Renal pelvis (tissue), 4 donors: ENCODE measurements around the gene ACTN1. TPM values are rescaled to one million over a fixed set of nuclear protein-coding genes. Genes with fewer than 3 reads are reported as not detected.

Experiments
- DNase-seq: peaks from one replicate; pipeline ENCODE4 v3.0.0-alpha.2; 2013
- polyA plus RNA-seq, 3 donors: library from polyadenylated mRNA; unstranded; fragments of 120-200 nt; gene quantifications; one replicate each; pipeline ENCODE4 v1.2.1, GENCODE V29; 2013; ENCODE audit not compliant: insufficient read length in 3 of 3

The ACTN1 gene
- polyA plus RNA-seq, 3 donors, result 63.0 to 77.9 (median 74.1) TPM

GRCh38 chr14:68919129-68919927 is 59.8 kb downstream of the ACTN1 start:
- DNase-seq, result no peak

- DNase-seq, result no peak
Measured at GRCh38 chr14:68918612-68919011, 60.5 kb downstream of the ACTN1 start.

GRCh38 chr14:68916358-68916941 is 62.7 kb downstream of the ACTN1 start:
- no peak for DNase-seq

DNA sequence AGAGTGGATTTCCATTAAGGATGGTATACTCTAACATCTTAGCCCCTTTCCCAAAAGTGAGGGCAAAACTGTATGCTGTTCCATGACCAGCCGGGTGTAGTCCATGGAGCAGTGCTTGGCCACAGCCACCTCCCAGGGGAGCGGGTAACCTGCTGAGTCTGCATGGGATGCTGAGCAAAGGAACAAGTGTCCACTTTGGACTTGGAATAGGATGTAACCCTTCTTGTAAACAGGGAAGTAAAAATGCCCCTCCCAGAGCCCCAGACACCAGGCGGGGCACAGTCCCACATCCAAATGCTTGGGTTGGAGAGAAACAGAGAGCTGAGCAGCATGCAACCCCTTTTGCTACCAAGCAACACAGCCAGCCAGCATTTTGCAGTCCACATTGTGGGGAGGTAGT is 65.6 kb downstream of the ACTN1 start:
- DNase-seq, result no peak

- DNase-seq, result peak; percentile 76
Measured at GRCh38 chr14:68911594-68912227, 67.4 kb downstream of the ACTN1 start.

GRCh38 chr14:68910540-68910939 is 68.6 kb downstream of the ACTN1 start:
- no peak for DNase-seq

- no peak for DNase-seq
Measured at GRCh38 chr14:68908803-68909202, 70.3 kb downstream of the ACTN1 start.

GRCh38 chr14:68908201-68908600 is 70.9 kb downstream of the ACTN1 start:
- DNase-seq, result no peak

GRCh38 chr14:68906439-68906838 is 72.7 kb downstream of the ACTN1 start:
- DNase-seq, result no peak

- no peak for DNase-seq
Measured at GRCh38 chr14:68905107-68905895, 73.8 kb downstream of the ACTN1 start.

- no peak for DNase-seq
Measured at GRCh38 chr14:68902357-68902756, 76.7 kb downstream of the ACTN1 start.

DNA sequence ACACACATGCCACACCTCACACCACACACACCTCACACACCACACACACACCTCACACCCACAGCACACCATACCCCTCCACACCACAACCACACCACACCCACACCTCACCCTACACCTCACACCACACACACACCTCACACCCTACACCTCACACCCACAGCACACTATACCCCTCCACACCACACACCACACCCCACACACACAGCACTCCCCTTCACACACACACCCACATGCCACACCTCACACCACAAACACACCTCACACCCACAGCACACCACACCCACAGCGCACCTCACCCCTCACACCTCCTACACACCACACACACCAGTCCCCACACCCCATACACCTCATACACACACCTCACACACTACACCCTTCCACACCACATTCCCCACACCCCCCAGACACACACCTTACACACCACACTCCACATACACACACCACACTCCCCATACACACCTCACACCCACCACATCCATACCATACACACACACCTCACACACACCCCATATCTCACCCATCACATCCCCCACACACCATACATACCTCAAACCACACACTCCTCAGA is 80.0 kb downstream of the ACTN1 start:
- no peak for DNase-seq

GRCh38 chr14:68898248-68899032 is 80.7 kb downstream of the ACTN1 start:
- DNase-seq, result no peak

GRCh38 chr14:68897559-68898155 is 81.4 kb downstream of the ACTN1 start:
- DNase-seq, result no peak

DNA sequence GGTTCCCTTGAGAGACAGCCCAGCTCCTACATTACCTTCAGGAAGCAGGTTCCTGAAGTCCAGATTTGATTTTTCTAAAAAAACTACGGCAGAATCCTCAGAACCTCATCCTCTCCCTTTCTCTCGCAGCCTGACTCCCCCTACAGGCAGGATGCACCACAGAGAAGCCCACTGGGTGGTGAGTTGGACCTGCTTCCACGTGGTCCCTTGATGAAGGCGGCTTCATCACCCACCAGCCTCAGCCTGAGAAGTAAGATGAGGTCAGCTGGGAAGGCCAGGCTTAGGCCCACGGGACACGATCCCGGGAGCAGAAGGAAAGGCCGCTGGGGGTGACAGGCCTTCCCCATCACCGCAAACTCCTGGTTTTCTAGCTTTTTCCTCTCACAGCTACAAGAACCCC is 83.0 kb downstream of the ACTN1 start:
- no peak for DNase-seq

- no peak for DNase-seq
Measured at GRCh38 chr14:68894802-68895703, 84.0 kb downstream of the ACTN1 start.

GRCh38 chr14:68894123-68894522 is 85.0 kb downstream of the ACTN1 start:
- no peak for DNase-seq

- DNase-seq, result no peak
Measured at GRCh38 chr14:68893566-68893965, 85.5 kb downstream of the ACTN1 start.

DNA sequence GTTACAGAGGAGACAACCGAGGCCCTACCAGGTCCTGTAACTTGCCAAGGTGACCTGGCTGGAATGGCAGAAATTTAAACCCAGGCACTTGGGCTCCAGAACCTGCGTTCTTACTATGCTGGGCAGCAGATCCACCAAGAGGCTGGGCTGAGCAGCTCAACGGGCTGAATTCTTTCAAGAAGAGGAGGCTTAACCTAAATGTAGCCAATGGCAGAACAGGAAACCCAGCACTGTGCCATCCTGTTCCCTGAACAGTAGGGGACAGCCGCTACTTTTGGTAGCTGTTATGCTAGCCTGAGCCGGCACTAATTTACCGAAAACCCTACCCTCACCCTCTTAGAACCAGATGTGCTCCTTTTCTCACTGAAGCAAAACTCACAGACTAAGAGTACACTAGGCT is 86.1 kb downstream of the ACTN1 start:
- no peak for DNase-seq
